22Rv1 (cell line): ENCODE measurements around the gene WDR83.

Source experiments
- ZFX ChIP-seq: fragments of 450-650 bp; IDR thresholded peaks from 2 replicates; pipeline ENCODE4 v1.6.1; 2017; ENCODE audit warnings: antibody characterized with exemption, borderline replicate concordance
- TF ChIP-seq, protein P1 (sequence below): fragments of 450-650 bp; IDR thresholded peaks from 2 replicates; pipeline ENCODE4 v1.5.1; 2017; ENCODE audit warnings: mild to moderate bottlenecking

DNA sequence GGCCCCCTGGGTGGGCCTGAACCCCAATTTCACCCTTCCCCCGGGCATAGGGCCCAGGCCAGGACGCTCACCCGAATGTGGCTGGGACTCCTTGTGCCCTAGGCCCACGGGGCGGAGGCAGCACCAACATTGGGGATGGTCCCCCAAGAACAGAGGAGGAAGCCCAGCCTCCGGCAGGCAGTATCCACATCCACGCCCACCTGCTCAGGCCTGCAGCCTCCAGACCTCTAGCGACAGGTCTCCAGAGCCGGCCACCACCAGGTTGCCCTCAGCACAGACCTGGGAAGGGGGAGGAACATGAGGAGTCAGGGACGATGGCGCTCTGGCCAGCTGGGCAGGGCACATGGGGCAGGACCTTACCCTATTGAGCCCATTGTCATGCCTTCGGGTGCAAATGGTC is 22.4 kb downstream of the WDR83 start:
- TF ChIP-seq, protein P1, sequence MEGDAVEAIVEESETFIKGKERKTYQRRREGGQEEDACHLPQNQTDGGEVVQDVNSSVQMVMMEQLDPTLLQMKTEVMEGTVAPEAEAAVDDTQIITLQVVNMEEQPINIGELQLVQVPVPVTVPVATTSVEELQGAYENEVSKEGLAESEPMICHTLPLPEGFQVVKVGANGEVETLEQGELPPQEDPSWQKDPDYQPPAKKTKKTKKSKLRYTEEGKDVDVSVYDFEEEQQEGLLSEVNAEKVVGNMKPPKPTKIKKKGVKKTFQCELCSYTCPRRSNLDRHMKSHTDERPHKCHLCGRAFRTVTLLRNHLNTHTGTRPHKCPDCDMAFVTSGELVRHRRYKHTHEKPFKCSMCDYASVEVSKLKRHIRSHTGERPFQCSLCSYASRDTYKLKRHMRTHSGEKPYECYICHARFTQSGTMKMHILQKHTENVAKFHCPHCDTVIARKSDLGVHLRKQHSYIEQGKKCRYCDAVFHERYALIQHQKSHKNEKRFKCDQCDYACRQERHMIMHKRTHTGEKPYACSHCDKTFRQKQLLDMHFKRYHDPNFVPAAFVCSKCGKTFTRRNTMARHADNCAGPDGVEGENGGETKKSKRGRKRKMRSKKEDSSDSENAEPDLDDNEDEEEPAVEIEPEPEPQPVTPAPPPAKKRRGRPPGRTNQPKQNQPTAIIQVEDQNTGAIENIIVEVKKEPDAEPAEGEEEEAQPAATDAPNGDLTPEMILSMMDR: no peak
- no peak for TF ChIP-seq ZFX
